HCEC 1CT (cell line): ENCODE data around the gene IQSEC1.

ENCODE experiments used
- DNase-seq: peaks from one replicate; pipeline ENCODE4 v3.0.0-alpha.2; 2017

IQSEC1 gene

DNA sequence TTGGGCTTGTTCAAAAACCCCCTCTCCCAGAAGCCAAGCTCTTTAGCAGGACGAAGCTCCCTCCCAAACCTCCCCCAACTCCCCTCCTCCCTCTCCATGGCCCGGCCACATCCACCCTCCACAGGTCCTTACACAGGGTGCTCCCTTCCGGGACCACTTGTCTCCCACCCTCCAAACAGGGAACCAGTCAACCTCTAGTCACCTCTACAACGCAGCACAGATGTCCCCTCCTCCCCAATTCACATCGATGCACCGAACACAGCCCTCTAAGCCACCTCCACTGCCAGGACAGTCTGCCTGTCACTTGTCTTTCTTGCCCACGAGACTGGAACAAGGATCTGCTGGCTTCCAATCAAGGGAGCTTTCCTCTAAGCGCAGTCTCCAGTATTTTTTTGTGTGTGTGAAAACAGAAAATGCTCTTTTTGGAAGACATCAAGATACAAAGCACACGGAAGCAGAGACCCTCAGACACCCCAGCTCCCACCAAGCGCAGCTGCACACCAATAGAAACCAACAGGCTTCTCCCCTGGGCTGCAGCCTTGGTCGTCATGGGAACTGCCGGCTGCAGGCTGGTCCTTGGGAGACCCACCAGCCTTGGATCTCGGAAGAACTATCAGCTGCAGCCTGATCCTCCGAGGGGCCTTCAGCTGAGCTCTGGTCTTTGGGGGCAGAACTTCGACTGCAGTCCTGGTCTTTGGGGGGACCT lies 26.5 kb downstream of the IQSEC1 start:
- DNase-seq = no peak

DNA sequence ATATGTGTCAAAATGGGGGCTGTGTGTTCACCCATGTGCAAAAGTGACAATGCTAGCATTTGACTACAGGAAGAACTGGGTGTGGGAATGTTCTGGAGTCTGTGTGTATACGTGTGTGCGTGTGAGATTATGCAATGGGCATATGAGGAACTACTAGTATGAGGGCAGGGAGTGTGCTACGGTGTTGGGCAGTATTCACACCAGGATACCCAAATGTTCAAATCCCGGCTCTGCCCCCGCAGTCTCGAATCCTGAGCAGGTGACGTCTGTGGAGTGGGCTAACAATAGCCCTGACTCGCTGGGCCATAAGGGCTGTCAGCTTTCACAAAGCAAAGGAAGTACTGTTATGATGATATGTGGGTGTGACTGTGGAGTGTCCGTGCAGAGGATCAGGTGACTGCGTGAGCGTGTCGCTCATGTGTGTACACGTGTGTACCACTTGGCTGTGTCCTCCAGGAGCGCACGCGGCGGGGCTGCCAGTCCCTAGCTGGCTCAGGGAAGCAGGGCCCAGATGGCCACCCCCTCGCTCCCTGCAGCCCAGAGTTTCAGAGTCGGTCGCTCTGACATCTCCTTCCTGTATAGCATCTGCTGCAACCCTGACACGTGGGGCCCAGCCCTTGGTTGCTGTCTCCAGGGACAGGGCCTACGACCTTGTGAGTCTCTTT lies 27.2 kb downstream of the IQSEC1 start:
- DNase-seq = no peak

- DNase-seq = no peak
These were observed 27.9 kb downstream of the IQSEC1 start for GRCh38 chr3:13045241-13045903.

GRCh38 chr3:13044496-13045240 lies 28.6 kb downstream of the IQSEC1 start:
- no peak for DNase-seq

- no peak for DNase-seq
These were observed 29.6 kb downstream of the IQSEC1 start for GRCh38 chr3:13043656-13044055.

DNA sequence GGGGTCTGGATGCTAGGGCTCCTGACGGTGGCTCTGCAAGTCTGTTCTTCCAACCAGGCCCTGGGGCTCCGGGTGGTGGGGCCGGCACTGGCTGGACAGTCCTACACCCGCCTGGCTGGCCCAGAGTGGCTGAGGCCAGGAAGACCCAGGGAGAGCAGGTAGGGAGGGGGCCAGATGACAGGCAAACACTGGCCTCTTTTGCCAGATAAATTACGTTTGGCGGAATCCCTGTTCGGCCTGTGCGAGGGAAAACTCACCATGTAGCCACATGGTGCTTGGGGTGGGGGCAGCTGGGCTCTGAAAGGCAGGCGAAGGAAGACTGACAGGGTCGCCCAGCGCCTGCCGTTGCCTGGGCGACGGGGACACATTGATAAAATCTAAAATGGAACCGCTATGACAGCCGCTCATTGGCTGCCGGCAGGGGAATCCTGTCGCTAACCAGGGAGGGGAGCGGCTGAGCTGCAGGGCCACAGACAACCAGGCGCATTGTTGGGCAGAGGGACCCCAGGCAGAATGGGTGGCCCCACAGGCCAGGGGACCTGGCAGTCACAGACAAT lies 30.4 kb downstream of the IQSEC1 start:
- DNase-seq = no peak

DNA sequence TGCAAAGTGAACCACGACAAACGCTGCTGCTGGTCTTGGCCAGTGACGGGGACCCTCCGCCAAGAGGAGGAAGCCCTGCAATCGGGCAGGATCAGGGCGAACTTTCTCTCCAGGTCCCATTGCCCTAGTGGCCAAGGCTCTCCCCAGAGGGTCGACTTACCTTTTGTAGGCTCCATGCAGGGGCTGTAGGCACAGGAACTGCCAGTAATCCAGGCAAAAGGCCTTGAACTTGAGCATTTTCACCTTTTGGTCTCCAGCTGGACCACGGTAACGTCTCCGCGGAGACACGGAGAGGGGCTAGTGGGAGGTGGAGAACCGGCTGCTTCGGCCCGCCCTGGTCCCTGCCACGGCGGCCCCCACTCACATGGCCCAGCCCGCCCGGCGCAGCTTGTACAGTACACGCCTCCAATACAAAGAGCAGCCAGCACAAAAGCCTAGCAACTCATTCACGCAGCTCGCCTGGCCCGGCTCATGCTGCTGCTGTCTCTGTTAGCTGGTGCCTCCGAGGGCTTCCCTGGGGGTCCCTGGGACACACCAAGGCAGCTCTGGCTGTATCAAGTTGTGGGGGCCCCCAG lies 31.0 kb downstream of the IQSEC1 start:
- no peak for DNase-seq

GRCh38 chr3:13041113-13041776 lies 32.0 kb downstream of the IQSEC1 start:
- DNase-seq = no peak

DNA sequence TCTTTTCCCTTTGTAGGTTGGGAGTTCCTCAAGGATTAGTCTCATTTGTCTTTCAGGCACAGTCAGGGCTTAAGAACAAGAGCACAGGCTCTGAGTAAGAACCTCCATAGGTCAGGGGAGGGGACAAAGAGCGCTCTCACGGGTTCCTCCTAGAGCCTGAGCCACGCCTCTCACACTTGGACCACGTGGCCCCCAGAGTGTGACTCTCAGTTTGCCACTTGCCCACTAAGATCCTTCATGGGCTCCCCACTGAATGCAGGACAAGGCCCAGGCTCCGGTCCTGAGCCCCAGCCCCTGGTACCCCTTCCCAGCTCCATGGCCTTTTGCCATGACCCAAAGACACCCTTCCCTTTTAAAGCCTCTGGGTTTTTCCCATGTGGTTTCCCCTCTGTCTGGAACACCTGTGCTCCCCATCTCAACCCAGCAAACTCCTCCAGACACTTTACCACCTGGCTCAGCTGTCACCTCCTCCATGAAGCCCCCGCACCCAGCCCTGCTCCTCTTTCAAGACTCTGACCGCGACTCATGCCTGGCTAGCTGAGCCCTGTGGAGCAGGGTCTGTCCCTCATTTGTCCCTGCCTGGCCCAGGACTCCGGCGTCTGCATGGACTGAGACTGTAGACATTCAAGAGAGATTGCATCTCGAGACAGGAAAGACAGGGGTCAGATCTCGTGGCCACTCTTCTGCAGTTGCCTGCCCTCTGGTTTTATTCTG lies 32.7 kb downstream of the IQSEC1 start:
- DNase-seq = no peak

- DNase-seq = no peak
These were observed 33.9 kb downstream of the IQSEC1 start for GRCh38 chr3:13039213-13039896.

- DNase-seq = no peak
These were observed 35.6 kb downstream of the IQSEC1 start for GRCh38 chr3:13037458-13038117.

GRCh38 chr3:13034861-13035260 lies 38.4 kb downstream of the IQSEC1 start:
- no peak for DNase-seq

DNA sequence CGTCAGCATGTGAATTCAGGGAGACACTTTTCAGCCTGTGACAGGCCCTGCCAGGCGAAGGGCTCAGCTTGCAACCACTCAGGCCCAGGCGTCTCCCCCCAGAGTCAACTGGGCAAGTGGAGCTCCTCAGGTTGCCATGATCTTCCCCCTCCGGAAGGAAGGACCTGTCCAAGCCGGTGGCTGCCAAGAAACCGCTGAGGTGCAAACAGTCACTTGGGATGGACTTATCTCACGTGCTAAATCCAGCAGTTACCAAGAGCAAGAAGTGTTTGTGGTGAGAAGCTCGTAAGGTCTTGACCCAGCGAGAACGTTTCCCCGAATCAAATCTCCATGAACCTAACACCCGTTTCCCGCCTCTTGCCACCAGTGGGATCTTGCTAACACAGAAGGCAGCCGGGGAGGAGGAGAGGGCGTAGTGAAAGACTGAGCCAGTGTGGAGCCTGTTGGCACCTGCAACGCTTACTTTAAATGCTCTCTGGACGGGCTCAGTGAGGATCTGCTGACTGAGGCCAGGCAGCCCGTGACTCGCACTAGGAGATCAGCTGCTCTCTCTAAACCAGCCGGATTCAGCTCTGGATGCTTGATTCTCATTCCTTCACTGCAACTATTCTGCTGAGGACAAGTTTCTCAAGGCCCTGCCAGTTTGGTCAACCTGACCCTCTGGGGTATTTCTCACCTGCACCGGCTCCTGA lies 39.0 kb downstream of the IQSEC1 start:
- no peak for DNase-seq

DNA sequence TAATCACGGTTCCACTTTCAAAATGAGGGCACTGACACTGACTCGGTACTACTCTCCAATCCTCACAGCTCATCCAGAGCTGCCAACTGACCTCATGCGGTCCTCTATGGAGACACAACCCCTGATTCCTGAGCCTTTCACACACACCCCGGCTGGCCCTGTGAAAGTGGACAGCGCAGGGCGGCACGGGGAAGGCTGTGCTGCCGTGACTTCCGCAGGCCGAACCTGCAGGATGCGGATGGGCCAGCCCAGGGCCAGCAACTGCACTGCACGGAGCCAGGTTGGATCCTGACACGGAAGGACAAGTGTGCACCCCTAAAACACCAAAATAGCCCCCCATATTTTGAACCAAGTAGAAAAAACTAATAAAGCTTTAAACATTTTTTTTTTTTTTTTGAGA lies 41.0 kb downstream of the IQSEC1 start:
- DNase-seq = no peak

DNA sequence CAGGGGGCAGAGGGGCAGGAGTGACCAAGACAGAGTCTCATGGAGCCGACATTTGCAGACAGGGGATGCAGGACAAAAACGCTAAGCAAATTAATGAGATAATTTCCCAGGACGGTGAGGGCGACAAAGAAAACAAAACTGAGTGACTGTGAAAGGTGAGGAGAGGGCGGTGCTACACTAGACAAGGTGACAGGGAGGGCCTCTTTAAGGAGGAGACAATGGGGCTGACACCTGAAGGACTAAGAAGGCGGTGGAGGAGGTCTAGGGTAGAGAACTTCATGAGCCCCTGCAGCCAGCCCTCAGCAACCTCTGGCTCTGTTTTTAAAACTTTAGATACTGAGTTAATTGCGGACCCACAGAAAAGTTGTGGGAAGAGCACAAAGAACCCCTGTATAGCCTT lies 41.6 kb downstream of the IQSEC1 start:
- no peak for DNase-seq

- no peak for DNase-seq
These were observed 42.5 kb downstream of the IQSEC1 start for GRCh38 chr3:13030684-13031083.

DNA sequence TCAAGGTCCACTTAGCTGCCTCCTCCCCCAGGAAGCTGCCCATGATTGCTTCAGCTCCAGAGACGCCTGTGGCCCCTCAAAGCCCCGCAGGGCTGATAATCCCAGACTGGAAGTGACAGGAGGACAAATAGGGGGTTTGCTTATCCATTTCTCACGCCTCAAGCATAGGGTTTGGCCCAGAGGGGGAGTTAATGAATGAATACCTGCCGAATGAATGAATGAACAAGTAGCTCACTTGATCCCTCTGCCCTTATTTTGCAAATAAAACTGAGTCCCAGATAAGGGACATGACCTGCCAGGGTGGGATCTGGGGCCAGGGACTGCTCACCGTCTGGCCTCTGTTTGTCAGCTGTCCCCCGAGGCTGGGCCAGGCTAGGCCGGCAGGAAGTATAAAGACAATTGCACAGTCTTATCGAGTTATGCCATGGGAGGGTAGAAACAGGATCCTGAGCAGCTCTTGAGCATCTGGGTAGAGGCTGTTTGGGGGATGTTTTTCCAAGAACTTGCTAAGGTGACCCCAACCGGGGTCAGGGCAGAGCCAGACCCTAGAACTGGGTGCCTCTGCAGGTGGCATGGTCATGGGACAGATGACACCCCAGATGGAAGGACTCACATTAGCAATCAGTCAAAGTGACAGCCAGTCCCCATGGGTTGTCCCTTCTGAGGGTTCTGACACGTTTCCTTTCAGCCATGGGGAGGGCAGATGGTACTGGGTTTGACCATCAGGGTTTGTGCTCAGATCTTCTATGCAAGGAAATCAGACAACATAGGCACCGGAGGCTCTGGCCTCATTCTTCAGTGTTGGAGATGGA lies 45.0 kb downstream of the IQSEC1 start:
- no peak for DNase-seq

DNA sequence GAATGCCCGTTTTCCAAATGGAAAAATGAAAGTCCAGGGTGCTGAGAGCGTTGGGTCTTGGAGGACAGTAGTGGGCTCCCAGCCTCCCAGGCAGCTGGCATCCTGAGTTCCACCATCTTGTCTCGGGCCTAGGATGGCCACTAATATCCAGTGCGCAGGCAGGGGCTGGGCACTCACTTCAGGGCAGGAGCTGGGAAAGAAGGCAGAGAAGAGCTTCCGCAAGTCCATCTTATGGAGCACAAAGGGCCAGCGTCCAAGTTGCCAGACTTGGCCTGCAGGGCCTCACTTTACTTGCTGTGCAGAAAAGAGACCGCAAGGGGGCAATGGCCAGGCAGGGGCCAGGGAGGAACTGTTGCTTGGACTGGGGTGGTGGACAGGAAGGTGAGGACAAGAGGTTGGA lies 46.1 kb downstream of the IQSEC1 start:
- no peak for DNase-seq

GRCh38 chr3:13026534-13026933 lies 46.7 kb downstream of the IQSEC1 start:
- DNase-seq = no peak
